Astrocyte of the hippocampus (primary cell): ENCODE data around the gene COIL.
"Not testable (repeated sequence)": the region's sequence is repeated elsewhere in the genome, so short reads cannot be mapped to it uniquely, and the experiment has no call there.

Source experiments
- DNase-seq: peaks from one replicate; pipeline ENCODE4 v3.0.0; 2011; ENCODE audit warnings: low read depth, low spot score

COIL gene

GRCh38 chr17:56978441-56979090 is 17.7 kb upstream of the COIL start:
- DNase-seq, result peak; percentile 5

DNA sequence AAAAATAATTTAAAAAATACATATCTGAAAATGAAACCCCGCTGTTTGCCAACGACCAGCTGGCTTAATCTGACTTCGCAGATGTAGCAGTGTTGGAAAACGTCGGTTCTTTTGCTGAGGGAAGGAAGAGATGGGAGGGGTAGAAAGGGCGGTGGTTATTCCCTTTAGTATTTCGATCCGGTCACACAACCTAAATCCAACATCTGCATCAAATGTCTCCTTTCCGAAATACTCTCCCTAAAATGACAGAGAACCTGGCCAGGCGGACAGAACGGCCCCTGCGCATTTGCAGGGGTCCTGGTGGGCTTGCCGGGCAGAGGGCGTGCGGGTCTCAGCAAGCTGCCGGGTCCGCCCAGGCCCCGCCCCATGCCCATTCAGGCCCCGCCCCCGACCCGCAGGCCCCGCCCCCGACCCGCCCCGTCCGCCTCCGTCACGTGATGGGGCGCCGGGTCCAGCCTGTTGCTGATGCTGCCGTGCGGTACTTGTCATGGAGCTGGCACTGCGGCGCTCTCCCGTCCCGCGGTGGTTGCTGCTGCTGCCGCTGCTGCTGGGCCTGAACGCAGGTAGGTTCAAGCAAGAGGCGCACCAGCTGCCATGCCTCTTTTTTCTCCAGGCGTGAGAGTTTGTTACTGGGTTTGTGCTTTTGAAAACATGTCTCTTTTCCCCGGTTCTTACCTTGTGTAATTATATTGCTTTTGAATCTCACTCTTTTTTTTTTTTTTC is 17.0 kb upstream of the COIL start, which contains the start of gene SCPEP1:
Gene SCPEP1, plus strand, starts transcription at position 459 of the 723 bp plus-strand sequence. Its CDS starts 29 bp downstream, at position 488.
- peak; percentile 90 for DNase-seq

- no peak for DNase-seq
These were observed 16.2 kb upstream of the COIL start for GRCh38 chr17:56976941-56977608.

GRCh38 chr17:56975656-56976055 is 14.8 kb upstream of the COIL start:
- DNase-seq, result no peak

DNA sequence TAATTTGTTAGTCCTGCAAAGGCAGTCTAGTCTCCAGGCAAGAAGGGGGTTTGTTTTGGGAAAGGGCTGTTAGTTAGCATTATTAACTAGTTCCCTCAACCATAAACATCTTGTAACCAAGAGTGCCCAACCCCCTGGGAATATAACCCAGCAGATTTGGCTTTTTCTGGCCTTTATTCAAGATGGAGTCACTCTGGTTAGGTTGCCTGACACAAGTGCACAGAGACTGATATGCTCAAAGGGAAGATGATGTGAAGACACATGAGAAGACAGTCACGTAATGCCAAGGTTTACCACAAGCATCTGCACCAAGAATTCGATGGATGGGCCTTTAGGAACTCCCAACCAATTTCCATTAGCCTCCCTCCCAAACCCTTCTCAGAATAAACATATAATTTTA is 13.2 kb upstream of the COIL start:
- no peak for DNase-seq

- DNase-seq, result no peak
These were observed 12.7 kb upstream of the COIL start for GRCh38 chr17:56973520-56973919.

DNA sequence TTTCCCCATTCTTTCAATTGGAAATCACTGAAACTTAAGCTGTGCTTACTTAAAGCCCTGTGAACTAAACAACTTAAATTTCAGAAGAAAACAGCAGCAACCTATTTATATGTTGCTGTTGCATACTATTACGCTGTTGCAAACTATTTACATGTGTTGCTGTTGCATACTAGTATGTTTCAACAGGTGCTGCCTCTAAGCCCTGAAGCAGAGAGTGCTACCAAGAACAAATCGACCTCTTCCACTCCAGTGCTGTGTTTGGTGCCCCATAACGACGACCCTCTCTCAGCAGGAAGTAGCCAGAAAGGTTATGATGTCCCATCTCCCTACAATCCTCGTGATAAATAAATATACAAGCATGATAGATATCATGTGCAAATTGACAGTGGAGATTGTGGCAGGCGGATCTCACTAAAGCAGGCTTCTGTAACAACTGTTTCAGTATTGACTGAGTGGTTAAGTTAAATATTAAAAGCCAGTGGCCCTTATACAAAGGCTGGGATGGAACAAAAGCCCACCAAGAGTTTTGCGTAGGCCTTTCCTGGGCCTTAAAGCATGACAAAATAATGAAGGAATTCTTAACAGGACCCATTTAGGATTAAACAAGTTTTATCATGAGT is 11.4 kb upstream of the COIL start:
- DNase-seq, result no peak

- DNase-seq, result no peak
These were observed 10.1 kb upstream of the COIL start for GRCh38 chr17:56970974-56971373.

GRCh38 chr17:56966338-56966737 is 5.5 kb upstream of the COIL start:
- no peak for DNase-seq

GRCh38 chr17:56965681-56966080 is 4.8 kb upstream of the COIL start:
- DNase-seq, result not testable (repeated sequence)

GRCh38 chr17:56965241-56965640 is 4.4 kb upstream of the COIL start:
- DNase-seq, result not testable (repeated sequence)

GRCh38 chr17:56956992-56957391 is 3.9 kb downstream of the COIL start:
- DNase-seq, result no peak

DNA sequence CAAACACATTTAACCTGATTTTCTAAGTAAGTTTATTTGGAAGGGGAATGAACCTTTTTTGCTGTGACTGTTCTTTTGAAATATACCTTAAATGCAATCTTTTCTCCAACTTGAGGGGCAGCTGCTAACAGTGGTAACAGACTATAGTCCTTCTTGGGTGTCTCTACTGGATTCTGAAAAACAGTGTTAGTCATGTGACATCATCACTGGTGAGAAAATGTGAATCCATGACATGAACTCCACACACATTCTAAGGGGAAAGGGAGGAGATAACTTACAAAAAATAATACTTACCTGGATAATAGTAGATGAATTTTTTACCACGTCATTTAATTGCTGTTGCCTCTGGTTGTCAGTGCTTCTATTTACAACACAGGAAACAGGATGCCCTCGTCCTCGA is 11.3 kb downstream of the COIL start:
- no peak for DNase-seq

DNA sequence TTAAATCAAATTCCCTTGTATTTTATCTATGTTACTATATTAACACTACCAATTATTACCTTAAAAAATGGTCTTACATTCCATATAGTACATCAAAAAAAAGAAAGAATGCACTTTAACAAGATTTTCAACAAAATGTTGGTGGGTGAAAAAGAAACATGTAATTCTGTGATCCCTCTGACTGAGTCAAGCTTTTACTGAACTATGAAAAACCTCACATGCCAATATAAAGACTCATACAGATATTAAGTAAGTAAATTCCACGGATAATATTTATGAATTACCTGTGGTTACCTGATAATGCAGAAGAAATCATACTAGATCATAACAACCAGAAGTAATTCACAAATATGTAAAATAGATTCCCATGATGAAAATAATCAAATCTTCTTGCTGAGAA is 12.4 kb downstream of the COIL start:
- no peak for DNase-seq

DNA sequence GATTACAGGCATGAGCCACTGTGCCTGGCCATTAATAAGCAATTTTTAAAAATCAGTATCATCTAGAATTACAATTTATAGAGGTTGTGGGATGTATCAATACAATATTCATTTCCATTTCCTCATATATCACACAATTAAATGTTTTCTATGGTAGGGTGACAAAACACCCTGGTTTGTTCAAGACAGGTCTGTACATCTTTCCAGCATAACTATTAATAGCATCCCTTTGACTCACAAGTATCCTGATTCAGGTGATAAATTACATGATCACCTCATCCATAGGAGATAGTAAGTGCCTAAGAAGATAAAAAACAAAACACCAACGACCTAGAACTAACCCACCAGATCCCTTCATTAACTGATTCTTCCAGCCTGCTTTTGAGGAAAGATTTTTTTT is 13.1 kb downstream of the COIL start:
- no peak for DNase-seq

DNA sequence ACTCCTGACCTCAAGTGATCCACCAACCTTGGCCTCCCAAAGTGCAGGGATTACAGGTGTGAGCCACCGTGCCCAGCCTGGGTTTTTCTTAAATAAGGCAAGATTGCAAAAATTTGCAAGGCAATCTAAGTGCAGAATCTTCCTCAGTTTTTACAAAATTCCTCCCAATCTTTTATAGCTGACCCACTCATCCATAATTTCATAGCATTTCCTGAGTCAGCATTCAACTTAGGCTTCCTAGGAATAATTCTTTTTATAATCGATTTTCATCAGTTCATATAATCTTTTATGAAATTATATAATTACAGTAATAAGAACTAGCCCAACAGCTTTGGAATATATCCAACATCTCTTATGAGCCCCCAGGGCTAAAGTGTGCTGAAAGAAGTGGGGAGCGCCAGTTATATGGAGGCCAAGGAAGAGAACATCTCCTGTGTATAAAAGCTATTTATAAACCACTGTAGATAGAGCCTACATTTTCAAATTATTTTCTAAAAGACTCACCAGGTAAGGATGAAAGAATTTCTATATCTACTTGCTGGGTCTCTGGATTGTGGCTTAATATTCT is 14.8 kb downstream of the COIL start:
- DNase-seq, result no peak

DNA sequence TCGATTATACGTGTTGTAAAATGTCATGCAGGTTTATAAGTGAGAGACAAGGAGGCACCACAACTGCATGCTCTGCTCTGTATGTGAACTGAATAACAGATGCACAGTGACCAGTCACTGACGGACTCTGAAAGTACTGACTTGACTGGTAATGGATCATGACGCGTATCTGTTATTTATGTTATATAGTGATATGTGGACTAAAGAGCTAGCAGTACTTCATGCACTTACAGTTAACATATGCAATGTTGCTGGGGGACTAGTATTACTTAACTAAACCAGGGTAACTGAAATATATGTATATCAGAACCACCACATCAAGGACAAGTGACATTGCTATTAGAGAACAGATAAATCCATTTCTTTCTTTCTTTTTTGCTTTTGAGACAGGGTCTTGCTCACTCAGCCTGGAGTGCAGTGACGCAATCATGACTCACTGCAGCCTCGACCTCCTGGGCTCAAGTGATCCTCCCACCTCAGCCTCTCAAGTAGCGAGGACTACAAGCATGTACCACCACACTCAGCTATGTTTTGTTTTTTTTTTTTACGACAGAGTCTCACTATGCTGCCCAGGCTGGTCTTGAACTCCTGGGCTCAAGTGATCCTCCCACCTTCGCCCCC is 17.2 kb downstream of the COIL start:
- DNase-seq, result no peak

DNA sequence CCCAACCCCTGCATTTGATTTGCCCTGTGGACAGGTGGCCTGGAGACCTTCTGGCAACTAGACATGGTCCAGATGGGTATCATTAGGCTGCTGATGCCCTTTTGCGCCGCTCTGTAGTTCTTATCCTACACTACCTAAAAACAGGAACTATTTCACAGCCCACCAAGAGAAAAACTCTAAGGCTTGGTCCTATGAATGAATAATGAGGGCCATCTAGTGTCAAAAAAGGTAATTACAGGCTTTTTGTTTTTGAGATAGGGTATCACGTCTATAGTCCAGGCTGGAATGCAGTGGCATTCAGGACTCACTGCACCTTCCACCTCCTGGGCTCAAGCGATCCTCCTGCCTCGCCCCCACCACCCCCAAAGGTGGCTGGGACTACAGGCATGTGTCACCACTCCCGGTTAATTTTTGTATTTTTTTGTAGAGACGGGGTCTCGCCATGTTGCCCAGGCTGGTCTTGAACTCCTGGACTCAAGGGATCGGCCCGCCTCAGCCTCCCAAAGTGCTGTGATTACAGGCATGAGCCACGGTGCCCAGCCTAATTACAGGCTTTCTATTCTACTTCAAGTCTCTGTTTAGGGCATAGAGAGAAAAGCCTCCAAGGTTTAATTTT is 20.9 kb downstream of the COIL start:
- DNase-seq, result peak; percentile 71

DNA sequence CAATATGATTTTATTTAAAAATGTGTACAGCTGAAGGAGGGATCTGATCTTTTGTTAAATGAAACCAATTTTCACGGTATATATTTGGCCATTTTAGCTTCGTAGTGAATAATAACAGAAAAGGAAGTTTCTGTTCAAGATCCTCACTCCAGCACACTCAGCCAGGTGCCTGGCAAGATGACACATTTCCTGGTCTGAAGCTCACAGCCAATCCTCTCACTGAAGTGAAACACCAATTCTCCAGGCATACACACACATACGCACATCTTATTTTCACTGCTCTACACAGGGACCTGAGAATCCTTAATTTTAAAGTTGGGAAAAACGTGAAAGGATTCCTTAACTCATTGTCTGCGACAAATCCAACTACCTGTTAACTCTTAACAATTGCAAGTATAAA is 22.6 kb downstream of the COIL start:
- DNase-seq, result not testable (repeated sequence)

GRCh38 chr17:56937687-56938086 is 23.2 kb downstream of the COIL start:
- no peak for DNase-seq

DNA sequence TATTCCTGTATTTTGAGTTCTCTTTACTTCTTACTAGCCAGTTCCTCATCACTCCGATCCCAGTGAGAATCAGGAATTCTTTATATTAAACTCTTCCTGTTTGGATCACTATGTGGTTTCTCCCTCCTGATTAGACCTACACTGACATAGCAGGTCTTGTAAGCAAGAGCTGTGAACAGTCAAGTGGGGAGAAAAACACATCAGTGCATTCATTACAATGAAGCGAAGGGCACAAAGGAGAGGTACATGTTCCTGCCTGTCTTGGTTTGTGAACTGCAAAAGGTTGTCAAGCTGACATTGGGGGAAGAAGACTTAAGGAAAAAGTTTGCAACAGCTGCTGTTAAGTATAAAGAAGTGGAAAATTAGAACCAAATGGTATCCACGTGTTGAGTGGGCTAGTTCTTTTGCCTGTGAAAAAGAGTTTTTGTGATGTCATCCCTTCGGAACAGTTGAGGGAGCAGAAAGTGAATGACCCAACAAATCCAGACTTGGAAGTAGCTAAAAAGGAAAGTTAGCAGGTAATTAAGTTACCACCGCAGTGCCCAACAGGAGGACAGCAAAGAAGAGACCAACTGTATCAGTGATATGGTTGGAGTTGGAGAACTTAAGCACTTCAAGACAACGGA is 24.0 kb downstream of the COIL start:
- DNase-seq, result no peak
